ENCODE data around the gene CLEC3A.

CLEC3A gene

DNA sequence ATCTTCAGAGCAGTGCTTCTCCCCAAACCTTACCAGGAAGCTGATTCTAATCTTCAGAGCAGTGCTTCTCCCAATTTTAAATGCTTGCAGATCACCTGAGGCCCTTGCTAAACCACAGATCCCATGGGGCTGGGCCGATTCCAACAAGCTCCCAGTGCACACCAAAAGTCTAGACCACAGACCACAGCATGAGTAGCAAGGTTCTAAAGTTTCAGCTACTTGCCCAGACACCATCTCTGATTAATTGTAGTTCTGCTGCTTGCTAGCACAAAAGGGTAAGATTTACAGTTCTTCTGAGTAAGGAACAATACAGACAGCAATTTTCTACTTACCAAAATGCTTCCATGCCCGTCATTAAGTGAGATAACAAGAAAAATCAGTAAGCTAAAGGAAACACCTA is 12.2 kb downstream of the CLEC3A start:
- TF ChIP-seq, protein P1, sequence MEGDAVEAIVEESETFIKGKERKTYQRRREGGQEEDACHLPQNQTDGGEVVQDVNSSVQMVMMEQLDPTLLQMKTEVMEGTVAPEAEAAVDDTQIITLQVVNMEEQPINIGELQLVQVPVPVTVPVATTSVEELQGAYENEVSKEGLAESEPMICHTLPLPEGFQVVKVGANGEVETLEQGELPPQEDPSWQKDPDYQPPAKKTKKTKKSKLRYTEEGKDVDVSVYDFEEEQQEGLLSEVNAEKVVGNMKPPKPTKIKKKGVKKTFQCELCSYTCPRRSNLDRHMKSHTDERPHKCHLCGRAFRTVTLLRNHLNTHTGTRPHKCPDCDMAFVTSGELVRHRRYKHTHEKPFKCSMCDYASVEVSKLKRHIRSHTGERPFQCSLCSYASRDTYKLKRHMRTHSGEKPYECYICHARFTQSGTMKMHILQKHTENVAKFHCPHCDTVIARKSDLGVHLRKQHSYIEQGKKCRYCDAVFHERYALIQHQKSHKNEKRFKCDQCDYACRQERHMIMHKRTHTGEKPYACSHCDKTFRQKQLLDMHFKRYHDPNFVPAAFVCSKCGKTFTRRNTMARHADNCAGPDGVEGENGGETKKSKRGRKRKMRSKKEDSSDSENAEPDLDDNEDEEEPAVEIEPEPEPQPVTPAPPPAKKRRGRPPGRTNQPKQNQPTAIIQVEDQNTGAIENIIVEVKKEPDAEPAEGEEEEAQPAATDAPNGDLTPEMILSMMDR (IDR thresholded peaks at IDR 0.05; ENCODE audit: low read depth, low read length) = no peak

GRCh38 chr16:78035012-78035411 is 12.7 kb downstream of the CLEC3A start:
- no peak overlapping the region for H3K4me3 ChIP-seq (ENCODE audit: low read depth, low read length)
- TF ChIP-seq, protein P1 (IDR thresholded peaks at IDR 0.05; ENCODE audit: low read depth, low read length) = no peak

More for the DNA sequence above, 12.2 kb downstream of the CLEC3A start:
- no peak overlapping the region for H3K4me3 ChIP-seq (ENCODE audit: low read depth, low read length)

DNA sequence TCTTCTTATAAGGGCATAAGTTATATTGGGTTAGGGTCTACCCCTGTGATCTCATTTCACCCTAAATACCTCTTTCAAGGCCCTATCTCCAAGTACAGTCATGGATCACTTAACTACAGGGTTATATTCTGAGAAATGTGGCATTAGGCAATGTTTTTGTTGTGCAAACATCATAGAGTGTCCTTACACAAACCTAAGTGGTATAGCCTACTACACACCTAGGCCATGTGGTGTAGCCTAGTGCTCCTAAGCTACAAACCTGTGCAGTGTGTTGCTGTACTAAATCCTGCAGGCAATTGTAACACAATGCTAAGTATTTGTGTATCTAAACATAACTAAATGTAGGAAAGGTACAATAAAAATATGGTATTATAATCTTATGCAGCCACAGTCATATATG is 18.0 kb downstream of the CLEC3A start:
- no peak overlapping the region for H3K4me3 ChIP-seq (ENCODE audit: low read depth, low read length)
- TF ChIP-seq, protein P1 (IDR thresholded peaks at IDR 0.05; ENCODE audit: low read depth, low read length) = no peak

GRCh38 chr16:78045865-78046581 is 23.7 kb downstream of the CLEC3A start:
- TF ChIP-seq, protein P1 (IDR thresholded peaks at IDR 0.05; ENCODE audit: low read depth, low read length) = no peak
- H3K4me3 ChIP-seq (ENCODE audit: low read depth, low read length) = no peak overlapping the region

DNA sequence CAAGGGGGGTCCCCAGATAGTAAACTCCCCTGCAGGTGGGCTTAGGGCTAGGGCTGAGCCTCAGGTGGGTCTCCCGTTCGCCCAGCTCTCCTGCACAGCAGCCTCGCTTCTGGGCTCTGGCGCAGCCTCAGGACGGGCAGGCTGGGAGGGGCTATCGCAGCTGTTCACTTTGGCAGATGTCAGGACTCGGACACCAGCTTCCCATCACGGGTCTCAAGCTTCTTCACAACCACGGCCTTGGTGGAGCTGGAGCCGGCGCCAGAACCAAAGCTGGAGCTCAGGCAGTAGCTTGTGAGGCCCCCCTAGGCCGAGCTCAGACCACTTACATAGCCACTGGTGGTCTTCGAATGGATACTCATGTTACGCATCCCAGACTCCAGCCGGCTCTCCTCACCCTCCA is 26.0 kb downstream of the CLEC3A start:
- no peak overlapping the region for H3K4me3 ChIP-seq (ENCODE audit: low read depth, low read length)
- TF ChIP-seq, protein P1 (IDR thresholded peaks at IDR 0.05; ENCODE audit: low read depth, low read length) = no peak

- no peak overlapping the region for H3K4me3 ChIP-seq (ENCODE audit: low read depth, low read length)
- TF ChIP-seq, protein P1 (IDR thresholded peaks at IDR 0.05; ENCODE audit: low read depth, low read length) = no peak
These were observed 28.5 kb downstream of the CLEC3A start for GRCh38 chr16:78050734-78051400.
